AG10803 (cell line): Measurements from ENCODE around the gene BLACAT1.
"Not testable (repeated sequence)": the region's sequence is repeated elsewhere in the genome, so short reads cannot be mapped to it uniquely, and the experiment has no call there.

Source experiments
- DNase-seq: peaks from one replicate; pipeline ENCODE4 v3.0.0; 2010; ENCODE audit warnings: low read depth
- H3K4me3 ChIP-seq: 2 replicates; pipeline ENCODE4 v1.5.1; 2011; ENCODE audit warnings: mild to moderate bottlenecking, low read length, control low read depth
- TF ChIP-seq, protein P1 (sequence below): conservative IDR thresholded peaks from 2 replicates; pipeline ENCODE4 v1.5.1; 2011; ENCODE audit warnings: mild to moderate bottlenecking, low read length, control low read depth, inconsistent platforms

The BLACAT1 gene

DNA sequence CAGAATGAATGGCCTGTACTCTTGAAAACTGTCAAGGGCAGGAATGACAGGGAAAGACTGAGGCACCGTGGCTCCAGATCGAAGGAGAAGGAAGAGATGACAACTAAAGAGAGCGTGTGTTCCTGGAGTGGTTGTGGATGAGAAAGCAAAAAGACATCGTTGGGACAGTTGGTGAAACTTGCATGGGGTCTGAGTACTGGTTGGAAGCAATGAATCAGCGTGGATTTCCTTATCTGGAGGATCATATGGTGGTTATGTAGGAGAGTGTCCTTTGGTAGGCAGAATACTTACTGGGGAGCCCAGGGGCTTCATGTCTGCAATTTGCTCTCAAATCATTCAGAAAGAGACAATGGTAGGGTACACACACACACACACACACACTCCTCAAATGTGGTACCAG lies 47.9 kb downstream of the BLACAT1 start:
- H3K4me3 ChIP-seq, result no peak overlapping the region
- DNase-seq, result no peak
- TF ChIP-seq, protein P1, sequence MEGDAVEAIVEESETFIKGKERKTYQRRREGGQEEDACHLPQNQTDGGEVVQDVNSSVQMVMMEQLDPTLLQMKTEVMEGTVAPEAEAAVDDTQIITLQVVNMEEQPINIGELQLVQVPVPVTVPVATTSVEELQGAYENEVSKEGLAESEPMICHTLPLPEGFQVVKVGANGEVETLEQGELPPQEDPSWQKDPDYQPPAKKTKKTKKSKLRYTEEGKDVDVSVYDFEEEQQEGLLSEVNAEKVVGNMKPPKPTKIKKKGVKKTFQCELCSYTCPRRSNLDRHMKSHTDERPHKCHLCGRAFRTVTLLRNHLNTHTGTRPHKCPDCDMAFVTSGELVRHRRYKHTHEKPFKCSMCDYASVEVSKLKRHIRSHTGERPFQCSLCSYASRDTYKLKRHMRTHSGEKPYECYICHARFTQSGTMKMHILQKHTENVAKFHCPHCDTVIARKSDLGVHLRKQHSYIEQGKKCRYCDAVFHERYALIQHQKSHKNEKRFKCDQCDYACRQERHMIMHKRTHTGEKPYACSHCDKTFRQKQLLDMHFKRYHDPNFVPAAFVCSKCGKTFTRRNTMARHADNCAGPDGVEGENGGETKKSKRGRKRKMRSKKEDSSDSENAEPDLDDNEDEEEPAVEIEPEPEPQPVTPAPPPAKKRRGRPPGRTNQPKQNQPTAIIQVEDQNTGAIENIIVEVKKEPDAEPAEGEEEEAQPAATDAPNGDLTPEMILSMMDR, result no peak

DNA sequence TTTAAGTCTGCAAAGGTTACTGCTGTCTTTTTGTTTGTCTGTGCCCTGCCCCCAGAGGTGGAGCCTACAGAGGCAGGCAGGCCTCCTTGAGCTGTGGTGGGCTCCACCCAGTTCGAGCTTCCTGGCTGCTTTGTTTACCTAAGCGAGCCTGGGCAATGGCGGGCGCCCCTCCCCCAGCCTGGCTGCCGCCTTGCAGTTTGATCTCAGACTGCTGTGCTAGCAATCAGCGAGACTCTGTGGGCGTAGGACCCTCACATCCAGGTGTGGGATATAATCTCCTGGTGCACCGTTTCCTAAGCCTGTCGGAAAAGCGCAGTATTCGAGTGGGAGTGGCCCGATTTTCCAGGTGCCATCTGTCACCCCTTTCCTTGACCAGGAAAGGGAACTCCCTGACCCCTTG lies 49.6 kb downstream of the BLACAT1 start:
- not testable (repeated sequence) for H3K4me3 ChIP-seq, DNase-seq
